ENCODE measurements around the gene C1QL2. TPM values are rescaled to one million over a fixed set of nuclear protein-coding genes. Genes with fewer than 3 reads are reported as not detected.

C1QL2 gene
- total and polyA plus RNA-seq, 9 donors, result not detected

DNA sequence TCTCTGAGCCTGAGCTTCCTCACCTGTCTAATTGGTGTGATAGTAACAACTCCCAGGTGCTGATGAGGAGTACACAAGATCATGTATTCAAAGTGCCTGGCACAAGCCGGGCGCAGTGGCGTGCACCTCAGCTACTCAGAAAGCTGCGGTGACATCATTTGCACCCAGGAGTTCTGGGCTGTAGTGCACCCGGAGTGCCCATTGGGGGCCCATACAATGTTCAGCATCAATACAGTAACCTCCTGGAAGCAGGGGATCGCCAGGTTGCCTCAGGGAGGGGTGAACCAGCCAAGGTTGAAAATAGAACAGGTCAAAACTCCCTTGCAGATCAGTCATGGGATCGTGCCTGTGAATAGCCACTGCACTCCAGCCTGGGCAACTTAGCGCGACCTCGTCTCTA lies 11.2 kb upstream of the C1QL2 start:
- DNase-seq, result no peak
- Histone ChIP-seq H3K4me1 (ENCODE audit: control insufficient read depth, insufficient read depth, low read length) (no peaks in the 10 kb centered on the region), H3K36me3 (ENCODE audit: control insufficient read depth, insufficient read depth, low read length) (no peaks in the 10 kb centered on the region), H3K27me3 (ENCODE audit: control insufficient read depth, insufficient read depth, low read length) (peaks cover 4% of the 10 kb centered on the region), H3K27ac (ENCODE audit: low read length) (no peak overlapping the region), H3K4me3 (ENCODE audit: low read length) (no peak overlapping the region), H3K9me3 (replicated peaks; ENCODE audit: control insufficient read depth, low read depth, low read length) (no peaks in the 10 kb centered on the region)
- WGBS (ENCODE audit: insufficient coverage), result 76% methylated on average over 6 of the region's 10 CpGs

DNA sequence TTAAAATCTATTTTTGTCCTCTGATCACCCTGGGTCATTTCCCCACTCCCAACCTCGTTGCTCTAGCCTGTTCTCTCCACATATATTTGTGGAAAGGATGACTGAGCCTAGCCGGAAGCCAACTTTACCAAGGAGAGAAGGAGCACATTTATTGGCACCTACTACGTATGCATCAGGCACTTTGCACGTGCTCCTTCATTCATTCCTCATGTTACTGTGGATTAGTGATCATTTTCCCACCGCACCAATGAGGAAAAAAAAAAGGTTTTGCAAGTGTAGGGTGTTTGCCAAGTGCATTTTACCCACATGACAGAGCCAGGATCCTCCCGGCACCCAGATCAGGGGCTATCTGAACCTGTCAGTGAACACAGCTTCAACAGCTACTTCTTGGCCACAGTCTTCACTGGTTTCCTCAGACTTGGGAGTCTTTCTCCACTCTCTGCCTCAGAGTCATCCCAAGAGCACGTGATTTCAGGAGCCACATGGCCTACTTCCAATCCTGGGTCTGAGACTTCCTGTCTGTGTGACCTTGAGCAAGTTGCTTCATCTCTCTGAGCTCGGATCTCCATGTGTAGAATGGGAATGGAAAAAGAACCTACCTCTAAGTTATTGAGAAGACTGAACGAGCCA lies 1.9 kb upstream of the C1QL2 start:
- Histone ChIP-seq H3K4me3 (ENCODE audit: low read length) (no peak overlapping the region), H3K27me3 (ENCODE audit: control insufficient read depth, insufficient read depth, low read length) (peaks cover 58% of the 10 kb centered on the region), H3K36me3 (ENCODE audit: control insufficient read depth, insufficient read depth, low read length) (no peaks in the 10 kb centered on the region), H3K9me3 (replicated peaks; ENCODE audit: control insufficient read depth, low read depth, low read length) (no peaks in the 10 kb centered on the region), H3K27ac (ENCODE audit: low read length) (no peak overlapping the region), H3K4me1 (ENCODE audit: control insufficient read depth, insufficient read depth, low read length) (no peaks in the 10 kb centered on the region)
- WGBS (ENCODE audit: insufficient coverage), result 43% methylated on average over 1 of the region's 9 CpGs
- no peak for DNase-seq

DNA sequence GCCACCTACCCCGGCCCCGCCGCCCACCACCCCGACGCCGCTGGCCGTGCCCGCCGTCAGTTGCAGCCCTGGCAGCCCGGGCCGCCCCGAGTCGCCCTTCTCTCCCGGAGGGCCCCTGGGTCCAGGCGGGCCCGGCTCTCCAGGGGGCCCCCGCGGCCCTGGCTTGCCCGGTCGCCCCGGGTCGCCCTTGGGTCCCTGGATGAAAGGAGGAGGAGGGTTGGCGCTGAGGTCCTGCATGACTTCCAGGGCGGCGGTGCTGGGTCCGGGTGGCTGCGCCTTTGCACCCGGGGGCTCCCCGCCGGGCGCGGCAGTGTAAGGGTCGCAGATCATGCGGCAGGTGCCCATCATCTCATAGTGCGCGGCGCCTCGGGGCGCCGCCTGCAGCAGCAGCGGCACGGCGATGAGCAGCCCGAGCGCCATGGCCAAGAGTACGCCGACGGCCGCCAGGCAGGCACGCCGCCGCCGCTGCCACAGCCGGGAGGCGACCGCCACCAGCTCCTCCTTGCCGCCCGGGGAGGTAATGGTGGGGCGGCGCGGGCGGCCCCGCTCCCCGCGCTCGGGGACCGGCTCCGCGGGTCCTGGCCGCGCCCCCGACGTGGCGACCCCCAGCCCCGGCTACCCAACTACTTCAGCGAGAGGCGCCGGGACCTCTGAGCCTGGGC lies 570 bp downstream of the C1QL2 start:
- H3K4me3 ChIP-seq (ENCODE audit: low read length), result no peak overlapping the region
- WGBS (ENCODE audit: insufficient coverage), result 2% methylated on average over 73 of the region's 78 CpGs

DNA sequence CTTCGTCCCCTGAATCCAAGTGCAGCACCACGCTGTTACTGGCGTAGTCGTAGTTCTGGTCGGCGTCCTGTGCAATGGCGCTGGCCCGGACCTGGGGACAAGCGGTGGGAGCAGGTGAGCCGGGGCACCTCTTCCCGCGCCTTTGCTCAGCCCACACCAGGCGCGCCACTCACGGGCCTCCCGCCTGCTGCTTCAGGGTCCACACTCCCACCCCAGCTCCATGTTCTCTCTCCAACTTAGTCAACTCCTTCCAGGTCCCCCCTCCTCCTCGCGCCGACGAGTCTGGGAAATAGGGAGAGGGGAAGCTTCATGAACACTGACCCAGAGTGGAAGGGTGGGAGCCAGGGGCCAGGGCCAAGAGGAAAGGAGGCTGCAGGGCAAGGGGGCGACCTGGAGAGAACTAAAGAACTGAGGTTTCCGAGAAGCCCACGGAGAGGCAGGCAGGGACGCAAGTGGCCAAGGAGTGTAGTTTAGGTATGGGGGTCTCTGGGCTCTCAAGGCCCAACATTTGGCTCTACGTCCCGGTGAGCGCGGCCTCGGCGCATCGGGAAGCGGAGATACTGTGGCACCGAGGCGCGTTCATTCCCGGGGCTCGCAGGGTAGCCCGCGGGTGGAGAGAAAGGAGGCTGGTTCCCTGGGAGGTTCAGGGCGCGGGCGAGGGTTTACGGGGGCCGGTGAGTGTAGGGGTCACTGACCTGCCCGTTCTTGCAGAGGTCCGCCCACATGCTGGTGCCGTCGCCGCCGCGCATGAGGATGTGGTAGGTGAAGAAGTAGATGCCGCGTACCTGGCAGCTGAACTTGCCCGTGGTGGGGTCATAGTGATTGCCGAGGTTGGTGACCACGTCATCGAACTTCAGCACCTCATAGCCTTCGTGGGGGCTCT lies 1.4 kb downstream of the C1QL2 start:
- Histone ChIP-seq H3K4me1 (ENCODE audit: control insufficient read depth, insufficient read depth, low read length) (no peaks in the 10 kb centered on the region), H3K36me3 (ENCODE audit: control insufficient read depth, insufficient read depth, low read length) (no peaks in the 10 kb centered on the region), H3K4me3 (ENCODE audit: low read length) (no peak overlapping the region), H3K9me3 (replicated peaks; ENCODE audit: control insufficient read depth, low read depth, low read length) (no peaks in the 10 kb centered on the region), H3K27me3 (ENCODE audit: control insufficient read depth, insufficient read depth, low read length) (peaks cover 87% of the 10 kb centered on the region), H3K27ac (ENCODE audit: low read length) (no peak overlapping the region)
- DNase-seq, result no peak
- 1% methylated on average over 49 of the region's 58 CpGs for WGBS (ENCODE audit: insufficient coverage)

More for the DNA sequence above, 570 bp downstream of the C1QL2 start:
- no peaks in the 10 kb centered on the region for H3K36me3 ChIP-seq (ENCODE audit: control insufficient read depth, insufficient read depth, low read length)
- H3K9me3 ChIP-seq (replicated peaks; ENCODE audit: control insufficient read depth, low read depth, low read length), result no peaks in the 10 kb centered on the region
- DNase-seq, result no peak
- peaks cover 83% of the 10 kb centered on the region for H3K27me3 ChIP-seq (ENCODE audit: control insufficient read depth, insufficient read depth, low read length)
- no peak overlapping the region for H3K27ac ChIP-seq (ENCODE audit: low read length)
- H3K4me1 ChIP-seq (ENCODE audit: control insufficient read depth, insufficient read depth, low read length), result no peaks in the 10 kb centered on the region

DNA sequence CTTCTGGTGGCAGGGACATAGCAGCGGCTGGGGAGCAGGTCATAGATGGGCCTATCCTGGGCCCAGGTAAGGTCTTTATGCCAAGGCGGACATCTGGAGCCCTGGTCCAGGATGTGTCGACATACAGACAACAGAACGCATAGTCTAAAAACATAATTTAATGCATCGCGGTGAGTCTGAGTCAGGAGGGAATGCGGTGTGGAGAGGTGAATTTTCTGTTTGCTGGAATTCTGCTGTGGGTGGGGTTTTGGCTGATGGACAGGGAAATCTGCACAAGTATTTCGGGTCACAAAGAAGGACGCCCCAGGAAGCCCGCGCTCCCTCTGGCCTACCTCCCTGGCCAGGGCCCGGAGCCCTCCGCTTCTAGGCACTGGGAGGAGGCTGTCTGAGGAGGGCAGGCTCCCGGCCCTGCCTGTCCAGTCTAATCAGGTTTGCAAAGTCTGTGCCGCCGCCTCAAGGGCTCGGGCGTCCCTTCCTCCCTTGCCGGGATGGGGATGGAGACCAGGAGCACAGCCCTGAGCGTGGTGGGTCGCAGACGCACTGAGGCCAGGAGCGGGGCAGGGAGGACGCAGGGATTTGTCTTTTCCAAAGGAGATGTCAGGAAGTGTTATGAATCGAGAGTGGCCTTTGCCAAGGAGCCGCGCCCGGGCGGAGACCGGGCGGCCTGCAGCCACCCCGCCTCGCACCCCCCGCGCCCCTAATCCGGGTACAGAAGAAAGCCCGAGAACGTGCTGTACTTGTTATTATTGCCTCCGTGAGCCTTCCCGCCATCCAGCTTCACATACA lies 2.3 kb downstream of the C1QL2 start:
- Histone ChIP-seq H3K4me3 (ENCODE audit: low read length) (no peak overlapping the region), H3K4me1 (ENCODE audit: control insufficient read depth, insufficient read depth, low read length) (no peaks in the 10 kb centered on the region), H3K36me3 (ENCODE audit: control insufficient read depth, insufficient read depth, low read length) (no peaks in the 10 kb centered on the region), H3K27ac (ENCODE audit: low read length) (no peak overlapping the region), H3K27me3 (ENCODE audit: control insufficient read depth, insufficient read depth, low read length) (peaks cover 91% of the 10 kb centered on the region), H3K9me3 (replicated peaks; ENCODE audit: control insufficient read depth, low read depth, low read length) (no peaks in the 10 kb centered on the region)
- whole genome bisulfite sequencing (ENCODE audit: insufficient coverage), result 1% methylated on average over 24 of the region's 40 CpGs
- DNase-seq, result no peak

DNA sequence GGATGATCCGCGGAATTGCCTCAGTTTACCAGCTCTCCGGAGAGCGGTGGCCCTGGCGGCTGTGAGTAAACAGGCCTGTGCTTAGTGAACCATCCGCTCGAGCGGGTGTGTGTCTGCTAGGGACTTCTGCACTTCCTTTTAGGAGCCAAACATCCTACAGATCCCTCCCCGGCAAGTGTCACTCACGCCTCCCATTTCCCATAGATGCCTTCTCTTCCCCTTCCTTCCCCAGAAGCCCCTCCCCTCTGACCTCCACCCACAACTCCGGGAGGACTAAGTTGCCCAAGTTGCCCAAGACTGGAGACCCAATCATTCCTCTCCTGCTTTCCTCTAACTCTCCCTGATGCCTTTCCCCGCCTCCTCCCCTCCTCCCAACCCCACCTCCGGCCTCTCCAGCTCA lies 2.9 kb downstream of the C1QL2 start:
- Histone ChIP-seq H3K4me1 (ENCODE audit: control insufficient read depth, insufficient read depth, low read length) (no peaks in the 10 kb centered on the region), H3K27ac (ENCODE audit: low read length) (no peak overlapping the region), H3K27me3 (ENCODE audit: control insufficient read depth, insufficient read depth, low read length) (peaks cover 86% of the 10 kb centered on the region), H3K9me3 (replicated peaks; ENCODE audit: control insufficient read depth, low read depth, low read length) (no peaks in the 10 kb centered on the region), H3K36me3 (ENCODE audit: control insufficient read depth, insufficient read depth, low read length) (no peaks in the 10 kb centered on the region), H3K4me3 (ENCODE audit: low read length) (no peak overlapping the region)
- WGBS (ENCODE audit: insufficient coverage), result 0% methylated on average over 9 of the region's 13 CpGs
- DNase-seq, result no peak

DNA sequence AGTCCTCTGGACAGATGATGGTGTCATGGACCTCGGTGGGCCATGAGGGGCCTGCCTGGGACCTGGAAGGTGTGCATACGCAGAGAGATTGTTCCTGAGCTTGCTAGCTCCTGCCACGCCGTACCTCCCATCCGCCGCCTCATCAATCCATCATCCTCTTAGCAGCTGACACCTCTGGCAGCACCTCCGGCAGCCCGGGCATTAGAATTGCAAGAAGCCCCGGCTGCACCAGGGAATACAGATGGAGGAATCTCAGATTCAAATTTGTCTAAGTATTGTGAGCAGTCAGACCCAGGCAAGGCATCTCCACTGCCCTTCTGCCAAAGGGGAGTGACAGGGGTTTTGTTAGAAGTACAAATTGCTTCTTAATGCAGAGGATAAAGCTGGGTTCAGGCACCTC lies 4.5 kb downstream of the C1QL2 start:
- H3K36me3 ChIP-seq (ENCODE audit: control insufficient read depth, insufficient read depth, low read length), result no peaks in the 10 kb centered on the region
- H3K4me1 ChIP-seq (ENCODE audit: control insufficient read depth, insufficient read depth, low read length), result no peaks in the 10 kb centered on the region
- no peak overlapping the region for H3K27ac ChIP-seq (ENCODE audit: low read length)
- H3K27me3 ChIP-seq (ENCODE audit: control insufficient read depth, insufficient read depth, low read length), result peaks cover 70% of the 10 kb centered on the region
- H3K4me3 ChIP-seq (ENCODE audit: low read length), result no peak overlapping the region
- DNase-seq, result no peak
- H3K9me3 ChIP-seq (replicated peaks; ENCODE audit: control insufficient read depth, low read depth, low read length), result no peaks in the 10 kb centered on the region
- WGBS (ENCODE audit: insufficient coverage), result 28% methylated on average over 9 of the region's 9 CpGs

DNA sequence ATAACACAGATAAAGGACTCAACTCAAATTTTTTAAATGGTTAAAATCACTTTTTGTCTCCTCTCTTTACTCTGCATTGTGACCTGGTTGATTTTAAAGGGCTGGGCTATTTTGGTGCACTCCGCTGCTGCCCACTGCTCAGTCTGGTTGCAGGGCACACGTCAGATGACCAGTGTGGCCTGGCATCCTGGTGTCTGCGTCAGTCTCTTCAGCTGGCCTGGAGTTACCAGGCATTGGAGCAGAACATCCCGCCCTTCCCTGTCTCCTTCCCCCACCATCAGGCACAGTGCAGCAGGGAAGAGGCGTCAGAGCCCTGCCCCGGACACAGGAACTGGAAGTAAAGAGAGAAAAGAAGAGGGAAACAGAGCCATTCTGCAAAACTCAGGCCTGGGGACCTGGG lies 8.9 kb downstream of the C1QL2 start:
- Histone ChIP-seq H3K36me3 (ENCODE audit: control insufficient read depth, insufficient read depth, low read length) (no peaks in the 10 kb centered on the region), H3K27me3 (ENCODE audit: control insufficient read depth, insufficient read depth, low read length) (peaks cover 31% of the 10 kb centered on the region), H3K4me1 (ENCODE audit: control insufficient read depth, insufficient read depth, low read length) (no peaks in the 10 kb centered on the region), H3K9me3 (replicated peaks; ENCODE audit: control insufficient read depth, low read depth, low read length) (no peaks in the 10 kb centered on the region), H3K27ac (ENCODE audit: low read length) (no peak overlapping the region), H3K4me3 (ENCODE audit: low read length) (no peak overlapping the region)
- no peak for DNase-seq
- WGBS (ENCODE audit: insufficient coverage), result 56% methylated on average over 3 of the region's 6 CpGs

DNA sequence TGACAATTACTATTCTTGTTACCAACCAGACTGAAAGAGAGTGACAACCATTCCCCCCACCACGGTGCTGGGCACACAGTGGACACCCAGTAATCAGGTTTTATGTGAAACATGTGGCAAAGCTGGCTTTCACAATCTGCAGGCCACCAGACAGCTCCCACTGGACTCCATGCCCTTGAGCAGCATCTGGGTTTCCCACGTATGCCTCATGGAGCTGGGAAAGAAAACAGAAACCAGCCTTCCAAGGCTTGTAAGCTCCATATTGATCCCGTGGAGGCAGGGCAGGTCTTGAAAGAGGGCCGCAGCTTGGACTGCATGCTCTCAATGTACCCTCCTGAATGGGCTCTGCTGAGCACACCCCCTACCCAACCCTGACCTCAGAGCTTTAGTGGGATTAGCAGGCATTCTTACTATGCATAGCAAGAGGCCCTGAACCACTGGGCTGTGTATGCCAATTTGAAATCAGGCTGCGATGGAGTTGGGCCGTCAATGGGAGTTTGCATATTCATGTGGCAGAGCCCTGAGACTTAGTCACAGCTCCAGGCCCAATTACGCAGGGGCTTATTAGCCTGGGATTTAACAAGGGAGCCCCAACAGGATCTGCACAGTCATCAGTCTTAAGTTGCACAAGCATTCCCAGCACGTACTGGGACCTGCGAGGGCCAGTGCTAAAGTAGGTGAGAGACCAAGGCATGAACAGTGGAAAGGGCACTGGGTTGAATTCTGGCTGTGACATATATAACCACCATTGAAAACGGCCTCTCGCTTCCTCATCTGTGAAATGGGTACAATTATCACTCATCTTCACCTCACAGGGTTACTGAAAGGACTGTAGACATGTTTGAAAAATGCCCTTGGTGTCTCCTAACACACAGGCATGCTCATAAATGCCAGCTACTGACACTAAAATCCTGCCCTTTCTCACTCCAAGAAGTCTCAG lies 10.5 kb downstream of the C1QL2 start:
- peaks cover 15% of the 10 kb centered on the region for H3K27me3 ChIP-seq (ENCODE audit: control insufficient read depth, insufficient read depth, low read length)

More for the DNA sequence above, 10.5 kb downstream of the C1QL2 start:
- Histone ChIP-seq H3K4me1 (ENCODE audit: control insufficient read depth, insufficient read depth, low read length) (no peaks in the 10 kb centered on the region), H3K27ac (ENCODE audit: low read length) (no peak overlapping the region), H3K9me3 (replicated peaks; ENCODE audit: control insufficient read depth, low read depth, low read length) (no peaks in the 10 kb centered on the region), H3K36me3 (ENCODE audit: control insufficient read depth, insufficient read depth, low read length) (no peaks in the 10 kb centered on the region), H3K4me3 (ENCODE audit: low read length) (no peak overlapping the region)
- 51% methylated on average over 7 of the region's 11 CpGs for WGBS (ENCODE audit: insufficient coverage)
- DNase-seq, result no peak
